ENCODE results near the gene PRKAR2A. TPM values are rescaled to one million over a fixed set of nuclear protein-coding genes. Genes with fewer than 3 reads are reported as not detected.

The PRKAR2A gene
- total RNA-seq, 6 donors from 2014 or later = 13.0 to 62.3 (median 31.4) TPM

DNA sequence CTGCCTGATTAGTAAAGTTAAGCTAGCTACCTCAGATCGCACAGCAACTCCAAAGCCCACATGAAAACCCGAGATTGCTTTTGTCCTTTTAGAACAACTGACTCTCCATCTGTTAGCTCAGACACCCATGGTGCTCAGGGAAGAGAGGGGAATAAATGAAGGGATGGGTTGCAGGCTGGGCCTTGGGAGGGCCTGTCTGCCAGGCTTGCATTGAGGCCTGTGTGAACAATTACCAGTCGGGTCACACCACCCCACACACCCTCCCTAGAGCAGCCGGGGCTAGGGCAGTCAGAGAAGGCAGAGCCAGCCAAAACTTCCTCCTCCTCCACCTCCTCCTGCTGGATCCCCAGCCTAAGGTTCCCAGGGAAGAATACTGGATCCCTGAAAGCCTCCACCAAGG, 8.8 kb upstream of the PRKAR2A start:
- no peaks in the 10 kb centered on the region for H3K27me3 ChIP-seq
- H3K9me3 ChIP-seq = no peaks in the 10 kb centered on the region
- H3K4me1 ChIP-seq = no peaks in the 10 kb centered on the region
- 66 to 67% methylated on average over 4 of the region's 4 CpGs for WGBS, 2 donors
- no peak overlapping the region for H3K4me3 ChIP-seq
- ATAC-seq (ENCODE audit: low FRiP score in 2 of 2) (no peak), DNase-seq (no peak)
- H3K36me3 ChIP-seq = peaks cover 10 to 49% (median 25%) of the 10 kb centered on the region in 4 donors
- no peak overlapping the region for H3K27ac ChIP-seq
- no peak for TF ChIP-seq EP300 (IDR thresholded peaks at IDR 0.05)
- TF ChIP-seq POLR2AphosphoS5 (IDR thresholded peaks at IDR 0.05) = no peak
- TF ChIP-seq POLR2A (IDR thresholded peaks at IDR 0.05) = no peak
- TF ChIP-seq, protein P1, sequence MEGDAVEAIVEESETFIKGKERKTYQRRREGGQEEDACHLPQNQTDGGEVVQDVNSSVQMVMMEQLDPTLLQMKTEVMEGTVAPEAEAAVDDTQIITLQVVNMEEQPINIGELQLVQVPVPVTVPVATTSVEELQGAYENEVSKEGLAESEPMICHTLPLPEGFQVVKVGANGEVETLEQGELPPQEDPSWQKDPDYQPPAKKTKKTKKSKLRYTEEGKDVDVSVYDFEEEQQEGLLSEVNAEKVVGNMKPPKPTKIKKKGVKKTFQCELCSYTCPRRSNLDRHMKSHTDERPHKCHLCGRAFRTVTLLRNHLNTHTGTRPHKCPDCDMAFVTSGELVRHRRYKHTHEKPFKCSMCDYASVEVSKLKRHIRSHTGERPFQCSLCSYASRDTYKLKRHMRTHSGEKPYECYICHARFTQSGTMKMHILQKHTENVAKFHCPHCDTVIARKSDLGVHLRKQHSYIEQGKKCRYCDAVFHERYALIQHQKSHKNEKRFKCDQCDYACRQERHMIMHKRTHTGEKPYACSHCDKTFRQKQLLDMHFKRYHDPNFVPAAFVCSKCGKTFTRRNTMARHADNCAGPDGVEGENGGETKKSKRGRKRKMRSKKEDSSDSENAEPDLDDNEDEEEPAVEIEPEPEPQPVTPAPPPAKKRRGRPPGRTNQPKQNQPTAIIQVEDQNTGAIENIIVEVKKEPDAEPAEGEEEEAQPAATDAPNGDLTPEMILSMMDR (IDR thresholded peaks at IDR 0.05) = no peak

GRCh38 chr3:48855681-48856447, 8.2 kb upstream of the PRKAR2A start:
- H3K4me3 ChIP-seq = no peak overlapping the region
- no peak for ATAC-seq (ENCODE audit: low FRiP score in 2 of 2)
- 85 to 87% methylated on average over 9 of the region's 9 CpGs for WGBS, 2 donors
- no peak overlapping the region for H3K27ac ChIP-seq
- peaks cover 10 to 43% (median 21%) of the 10 kb centered on the region in 4 donors for H3K36me3 ChIP-seq
- no peak for TF ChIP-seq POLR2AphosphoS5 (IDR thresholded peaks at IDR 0.05)
- TF ChIP-seq, protein P1 (IDR thresholded peaks at IDR 0.05) = no peak
- no peak for TF ChIP-seq POLR2A (IDR thresholded peaks at IDR 0.05)
- TF ChIP-seq EP300 (IDR thresholded peaks at IDR 0.05) = no peak
- H3K9me3 ChIP-seq = no peaks in the 10 kb centered on the region
- no peak for DNase-seq
- H3K4me1 ChIP-seq = no peaks in the 10 kb centered on the region
- H3K27me3 ChIP-seq = no peaks in the 10 kb centered on the region

GRCh38 chr3:48852151-48852550, 4.5 kb upstream of the PRKAR2A start:
- no peak overlapping the region for H3K4me3 ChIP-seq
- TF ChIP-seq EP300 (IDR thresholded peaks at IDR 0.05) = no peak
- no peak for TF ChIP-seq POLR2A (IDR thresholded peaks at IDR 0.05)
- no peak for TF ChIP-seq POLR2AphosphoS5 (IDR thresholded peaks at IDR 0.05)
- TF ChIP-seq, protein P1 (IDR thresholded peaks at IDR 0.05) = no peak
- no peaks in the 10 kb centered on the region for H3K27me3 ChIP-seq
- H3K9me3 ChIP-seq = no peaks in the 10 kb centered on the region
- H3K4me1 ChIP-seq = peaks cover 0 to 8% (median 6%) of the 10 kb centered on the region in 4 donors
- no peak overlapping the region for H3K27ac ChIP-seq
- no peak for ATAC-seq (ENCODE audit: low FRiP score in 2 of 2)
- peaks cover under 1 to 13% (median 7%) of the 10 kb centered on the region in 4 donors for H3K36me3 ChIP-seq
- 83 to 94% methylated on average over 5 of the region's 5 CpGs for WGBS, 2 donors
- no peak for DNase-seq

DNA sequence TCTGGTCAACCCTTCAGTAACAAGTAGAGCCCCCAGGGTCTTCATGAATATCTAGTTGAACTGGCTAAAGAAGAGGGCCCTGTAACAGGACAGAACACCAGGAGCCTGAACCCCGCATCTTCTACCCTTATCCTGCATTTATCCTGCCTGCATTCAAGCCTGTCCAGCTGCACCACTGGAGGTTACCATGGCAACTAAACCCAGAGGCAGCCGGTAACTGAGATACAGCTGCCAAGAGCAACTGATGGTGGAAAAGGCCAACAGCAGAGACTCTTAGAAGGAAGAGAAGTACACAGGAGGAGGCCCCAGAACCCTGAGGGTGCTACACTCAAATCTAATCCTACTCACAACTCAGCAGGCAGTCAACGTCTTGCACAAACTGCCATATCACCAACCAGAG, 3.7 kb upstream of the PRKAR2A start:
- Histone ChIP-seq H3K36me3 (peaks cover 0 to 6% (median 4%) of the 10 kb centered on the region in 4 donors), H3K4me3 (no peak overlapping the region), H3K27me3 (no peaks in the 10 kb centered on the region), H3K27ac (no peak overlapping the region), H3K9me3 (no peaks in the 10 kb centered on the region), H3K4me1 (peaks cover 4 to 11% (median 9%) of the 10 kb centered on the region in 4 donors)
- ATAC-seq (ENCODE audit: low FRiP score in 2 of 2) (no peak), DNase-seq (no peak)
- TF ChIP-seq POLR2A (IDR thresholded peaks at IDR 0.05) = no peak
- TF ChIP-seq POLR2AphosphoS5 (IDR thresholded peaks at IDR 0.05) = no peak
- TF ChIP-seq EP300 (IDR thresholded peaks at IDR 0.05) = no peak
- 43 to 81% methylated on average over 2 to 3 of the region's 3 CpGs for WGBS, 2 donors

DNA sequence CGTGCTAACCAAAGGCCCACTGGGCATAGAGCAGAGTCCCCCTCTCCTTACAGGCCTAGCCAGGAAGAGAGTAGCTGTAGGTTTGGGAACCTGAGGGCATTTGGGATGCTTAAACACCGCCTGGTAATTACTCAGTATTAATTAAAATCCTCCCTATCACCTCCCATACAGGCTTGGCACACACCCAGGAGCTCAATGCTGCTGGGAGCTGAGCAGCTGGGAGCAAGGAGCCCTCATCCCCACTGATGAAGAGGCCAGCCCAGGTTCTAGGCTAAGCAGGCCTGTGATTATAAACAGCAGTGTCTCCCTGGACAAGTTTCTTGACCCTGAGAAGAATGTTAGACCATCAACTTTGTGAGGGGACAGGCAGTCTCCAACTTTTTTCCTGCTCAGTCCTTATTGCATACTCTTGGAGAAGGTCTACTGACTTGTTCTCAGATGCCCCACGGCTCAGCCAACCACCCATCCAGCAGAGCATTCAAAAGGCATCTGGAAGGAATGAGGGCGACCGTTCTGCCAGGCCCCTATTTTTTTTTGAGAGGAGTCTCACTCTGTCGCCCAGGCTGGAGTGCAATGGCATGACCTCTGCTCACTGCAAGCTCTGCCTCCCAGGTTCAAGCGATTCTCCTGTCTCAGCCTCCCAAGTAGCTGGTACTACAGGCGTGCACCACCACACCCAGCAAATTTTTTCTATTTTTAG, 1.3 kb upstream of the PRKAR2A start:
- 90 to 98% methylated on average over 8 of the region's 8 CpGs for WGBS, 2 donors

More for the DNA sequence above, 1.3 kb upstream of the PRKAR2A start:
- Histone ChIP-seq H3K27me3 (no peaks in the 10 kb centered on the region), H3K4me3 (no peak overlapping the region), H3K9me3 (no peaks in the 10 kb centered on the region), H3K36me3 (no peaks in the 10 kb centered on the region), H3K4me1 (peaks cover 20 to 26% (median 24%) of the 10 kb centered on the region in 4 donors), H3K27ac (no peak overlapping the region)
- ATAC-seq (ENCODE audit: low FRiP score in 2 of 2) (no peak), DNase-seq (no peak)
- TF ChIP-seq, protein P1 (IDR thresholded peaks at IDR 0.05) = no peak
- no peak for TF ChIP-seq EP300 (IDR thresholded peaks at IDR 0.05)
- TF ChIP-seq POLR2AphosphoS5 (IDR thresholded peaks at IDR 0.05) = no peak
- no peak for TF ChIP-seq POLR2A (IDR thresholded peaks at IDR 0.05)

Measured in upper lobe of left lung (tissue), 6 donors.